Measurements from ENCODE around the gene TUSC1.

TUSC1 gene

DNA sequence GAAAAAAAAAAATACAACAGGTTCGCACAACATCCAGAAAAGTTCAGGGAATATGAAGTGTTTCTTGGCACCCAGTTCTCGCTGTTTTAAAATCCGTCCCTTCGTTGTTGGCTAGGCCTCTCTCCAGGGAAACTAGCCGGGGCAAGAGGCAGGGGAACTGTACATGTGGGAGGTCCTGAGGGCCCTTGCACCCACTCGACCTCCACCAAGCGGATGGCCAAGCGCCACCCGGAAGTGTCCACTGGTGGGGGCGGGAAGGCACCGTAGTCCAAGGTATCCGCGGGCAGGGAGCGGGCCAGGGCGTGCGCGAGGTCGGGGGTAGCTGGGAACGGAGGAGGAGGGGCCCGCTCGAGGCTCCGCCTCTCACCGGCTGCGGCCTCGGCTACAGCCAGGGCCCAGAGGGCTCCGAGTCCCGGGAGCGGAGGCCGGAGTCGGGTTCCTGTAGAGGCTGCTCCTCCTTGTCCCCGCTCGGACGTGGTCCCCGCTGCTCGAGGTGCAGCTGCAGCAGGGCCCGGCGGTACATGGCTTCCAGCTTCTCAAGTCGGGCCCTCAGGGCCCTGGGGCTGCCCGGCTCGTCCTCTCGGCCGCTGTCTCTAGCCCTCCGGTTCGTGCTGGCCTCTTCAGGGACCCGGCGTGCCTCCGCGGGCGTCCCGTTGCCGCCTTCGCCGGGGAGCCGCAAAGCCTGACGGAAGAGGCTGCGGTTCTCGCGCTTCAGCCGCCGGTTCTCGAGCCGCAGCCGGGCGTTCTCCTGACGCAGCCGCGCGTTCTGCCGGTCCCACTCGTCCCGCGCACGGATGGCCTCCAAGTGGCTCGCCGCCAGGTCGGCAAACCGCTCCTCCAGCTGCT, 720 bp downstream of the TUSC1 start:
- TF ChIP-seq, protein P1, sequence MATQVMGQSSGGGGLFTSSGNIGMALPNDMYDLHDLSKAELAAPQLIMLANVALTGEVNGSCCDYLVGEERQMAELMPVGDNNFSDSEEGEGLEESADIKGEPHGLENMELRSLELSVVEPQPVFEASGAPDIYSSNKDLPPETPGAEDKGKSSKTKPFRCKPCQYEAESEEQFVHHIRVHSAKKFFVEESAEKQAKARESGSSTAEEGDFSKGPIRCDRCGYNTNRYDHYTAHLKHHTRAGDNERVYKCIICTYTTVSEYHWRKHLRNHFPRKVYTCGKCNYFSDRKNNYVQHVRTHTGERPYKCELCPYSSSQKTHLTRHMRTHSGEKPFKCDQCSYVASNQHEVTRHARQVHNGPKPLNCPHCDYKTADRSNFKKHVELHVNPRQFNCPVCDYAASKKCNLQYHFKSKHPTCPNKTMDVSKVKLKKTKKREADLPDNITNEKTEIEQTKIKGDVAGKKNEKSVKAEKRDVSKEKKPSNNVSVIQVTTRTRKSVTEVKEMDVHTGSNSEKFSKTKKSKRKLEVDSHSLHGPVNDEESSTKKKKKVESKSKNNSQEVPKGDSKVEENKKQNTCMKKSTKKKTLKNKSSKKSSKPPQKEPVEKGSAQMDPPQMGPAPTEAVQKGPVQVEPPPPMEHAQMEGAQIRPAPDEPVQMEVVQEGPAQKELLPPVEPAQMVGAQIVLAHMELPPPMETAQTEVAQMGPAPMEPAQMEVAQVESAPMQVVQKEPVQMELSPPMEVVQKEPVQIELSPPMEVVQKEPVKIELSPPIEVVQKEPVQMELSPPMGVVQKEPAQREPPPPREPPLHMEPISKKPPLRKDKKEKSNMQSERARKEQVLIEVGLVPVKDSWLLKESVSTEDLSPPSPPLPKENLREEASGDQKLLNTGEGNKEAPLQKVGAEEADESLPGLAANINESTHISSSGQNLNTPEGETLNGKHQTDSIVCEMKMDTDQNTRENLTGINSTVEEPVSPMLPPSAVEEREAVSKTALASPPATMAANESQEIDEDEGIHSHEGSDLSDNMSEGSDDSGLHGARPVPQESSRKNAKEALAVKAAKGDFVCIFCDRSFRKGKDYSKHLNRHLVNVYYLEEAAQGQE (IDR thresholded peaks at IDR 0.05; ENCODE audit: insufficient read depth in 1 of 2, low read depth in 2 of 2, low read length in 2 of 2): no peak
- TF ChIP-seq FOXP2 (optimal IDR thresholded peaks at IDR 0.05; ENCODE audit: borderline replicate concordance, extremely low read depth, extremely low read length, insufficient read depth) (no peak), TAF1 (IDR thresholded peaks at IDR 0.05; ENCODE audit: borderline replicate concordance, insufficient read depth, low read length) (no peak), POLR2AphosphoS5 (IDR thresholded peaks at IDR 0.05; ENCODE audit: low read depth, low read length) (no peak), SIN3A (IDR thresholded peaks at IDR 0.05; ENCODE audit: borderline replicate concordance, insufficient read depth, low read length) (no peak)

DNA sequence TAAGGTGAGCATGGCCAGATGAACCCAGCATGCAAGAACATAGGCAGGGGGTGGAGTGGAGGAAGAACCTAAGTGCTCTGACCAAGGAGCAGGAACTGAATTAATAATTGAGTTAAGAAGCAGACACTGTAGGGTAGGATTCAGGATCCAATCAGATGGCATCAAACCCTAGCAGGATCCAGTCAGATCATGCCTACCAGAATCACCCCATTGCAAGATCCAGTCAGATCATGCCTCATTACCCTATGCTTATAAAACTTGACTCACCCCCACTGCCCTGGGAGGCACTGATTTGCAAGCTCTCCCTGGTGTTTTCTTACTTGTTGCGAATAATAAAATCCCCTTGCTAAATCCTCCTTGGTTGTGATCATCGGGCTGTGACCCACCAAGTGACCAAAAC, 19.7 kb downstream of the TUSC1 start:
- TF ChIP-seq FOXP2 (optimal IDR thresholded peaks at IDR 0.05; ENCODE audit: borderline replicate concordance, extremely low read depth, extremely low read length, insufficient read depth) (no peak), TAF1 (IDR thresholded peaks at IDR 0.05; ENCODE audit: borderline replicate concordance, insufficient read depth, low read length) (no peak), POLR2AphosphoS5 (IDR thresholded peaks at IDR 0.05; ENCODE audit: low read depth, low read length) (no peak), SIN3A (IDR thresholded peaks at IDR 0.05; ENCODE audit: borderline replicate concordance, insufficient read depth, low read length) (no peak)
- TF ChIP-seq, protein P1 (IDR thresholded peaks at IDR 0.05; ENCODE audit: insufficient read depth in 1 of 2, low read depth in 2 of 2, low read length in 2 of 2): no peak

DNA sequence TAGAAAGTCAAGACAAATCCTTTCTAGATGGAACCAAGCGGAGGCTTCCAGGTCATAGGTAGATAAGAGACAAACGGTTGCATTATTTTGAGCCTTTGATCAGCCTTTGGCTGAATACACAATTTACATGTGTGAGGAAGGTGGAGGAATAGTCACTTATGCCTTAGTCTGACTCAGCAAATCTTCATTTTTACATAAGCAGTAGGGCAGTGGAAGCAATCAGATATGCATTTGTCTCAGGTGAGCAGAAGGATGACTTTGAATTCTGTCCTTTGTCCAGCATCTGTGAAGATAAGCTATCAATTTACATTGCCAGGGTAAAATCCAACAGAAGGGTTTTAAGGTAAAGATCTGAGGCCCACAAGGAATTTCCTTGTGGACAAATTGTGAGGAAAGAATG, 23.8 kb downstream of the TUSC1 start:
- TF ChIP-seq POLR2AphosphoS5 (IDR thresholded peaks at IDR 0.05; ENCODE audit: low read depth, low read length) (no peak), SIN3A (IDR thresholded peaks at IDR 0.05; ENCODE audit: borderline replicate concordance, insufficient read depth, low read length) (no peak), FOXP2 (optimal IDR thresholded peaks at IDR 0.05; ENCODE audit: borderline replicate concordance, extremely low read depth, extremely low read length, insufficient read depth) (no peak), TAF1 (IDR thresholded peaks at IDR 0.05; ENCODE audit: borderline replicate concordance, insufficient read depth, low read length) (no peak)
- TF ChIP-seq, protein P1 (IDR thresholded peaks at IDR 0.05; ENCODE audit: insufficient read depth in 1 of 2, low read depth in 2 of 2, low read length in 2 of 2): no peak

DNA sequence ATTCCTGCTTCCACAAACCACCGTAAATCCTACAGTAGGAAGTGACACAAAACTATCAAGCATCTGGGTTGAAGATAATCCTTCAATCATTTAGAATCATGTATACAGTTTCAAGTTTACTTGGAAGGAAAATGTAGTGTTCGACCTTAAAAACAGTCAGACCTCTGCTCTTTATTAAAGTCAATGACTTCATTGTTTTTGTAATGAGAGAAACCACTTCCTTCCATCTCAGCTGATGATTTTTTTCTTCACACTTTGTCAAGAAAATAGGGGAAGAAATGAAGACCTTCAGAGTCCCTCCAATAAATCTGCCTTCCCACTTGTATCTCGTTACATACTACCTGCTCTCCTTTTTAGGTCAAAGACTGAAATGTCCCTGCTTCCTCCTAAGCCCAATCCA, 30.1 kb downstream of the TUSC1 start:
- TF ChIP-seq POLR2AphosphoS5 (IDR thresholded peaks at IDR 0.05; ENCODE audit: low read depth, low read length): no peak
- no peak for TF ChIP-seq FOXP2 (optimal IDR thresholded peaks at IDR 0.05; ENCODE audit: borderline replicate concordance, extremely low read depth, extremely low read length, insufficient read depth)
- TF ChIP-seq, protein P1 (IDR thresholded peaks at IDR 0.05; ENCODE audit: insufficient read depth in 1 of 2, low read depth in 2 of 2, low read length in 2 of 2): no peak
- TF ChIP-seq TAF1 (IDR thresholded peaks at IDR 0.05; ENCODE audit: borderline replicate concordance, insufficient read depth, low read length): no peak
- no peak for TF ChIP-seq SIN3A (IDR thresholded peaks at IDR 0.05; ENCODE audit: borderline replicate concordance, insufficient read depth, low read length)
